NCI-H82 (cell line): Measurements from ENCODE around the gene AHCYL2.
A peak's percentile ranks its signal among the peaks of the same experiment; 100 is the strongest.
"Not testable (repeated sequence)": the region's sequence is repeated elsewhere in the genome, so short reads cannot be mapped to it uniquely, and the experiment has no call there.

Source experiments
- DNase-seq: peaks from one replicate; lab custom pipeline; 2025; lab: John Stamatoyannopoulos, UW

The AHCYL2 gene

GRCh38 chr7:129209067-129209926 lies 15.5 kb upstream of the AHCYL2 start:
- DNase-seq: no peak

- DNase-seq: peak; percentile 71
Observed at GRCh38 chr7:129210256-129210988, 14.4 kb upstream of the AHCYL2 start.

GRCh38 chr7:129210989-129211312 lies 13.9 kb upstream of the AHCYL2 start:
- no peak for DNase-seq

GRCh38 chr7:129212126-129212525 lies 12.7 kb upstream of the AHCYL2 start:
- no peak for DNase-seq

GRCh38 chr7:129212596-129212995 lies 12.2 kb upstream of the AHCYL2 start:
- DNase-seq: no peak

GRCh38 chr7:129213828-129214227 lies 11.0 kb upstream of the AHCYL2 start:
- DNase-seq: peak; percentile 49

- DNase-seq: not testable (repeated sequence)
Observed at GRCh38 chr7:129215691-129216090, 9.1 kb upstream of the AHCYL2 start.

- not testable (repeated sequence) for DNase-seq
Observed at GRCh38 chr7:129216101-129216715, 8.6 kb upstream of the AHCYL2 start.

GRCh38 chr7:129216821-129217416 lies 7.9 kb upstream of the AHCYL2 start:
- DNase-seq: not testable (repeated sequence)

GRCh38 chr7:129218514-129219062 lies 6.2 kb upstream of the AHCYL2 start:
- peak; percentile 95 for DNase-seq

- DNase-seq: not testable (repeated sequence)
Observed at GRCh38 chr7:129219166-129219565, 5.7 kb upstream of the AHCYL2 start.

GRCh38 chr7:129222064-129222463 lies 2.8 kb upstream of the AHCYL2 start:
- peak; percentile 94 for DNase-seq

- peak; percentile 77 for DNase-seq
Observed at GRCh38 chr7:129225206-129225930, 538 bp downstream of the AHCYL2 start.

GRCh38 chr7:129225931-129226572 lies 1.2 kb downstream of the AHCYL2 start:
- DNase-seq: peak; percentile 54

GRCh38 chr7:129227646-129228578 lies 3.1 kb downstream of the AHCYL2 start:
- no peak for DNase-seq

GRCh38 chr7:129228633-129229032 lies 3.8 kb downstream of the AHCYL2 start:
- DNase-seq: no peak

- no peak for DNase-seq
Observed at GRCh38 chr7:129231666-129232065, 6.8 kb downstream of the AHCYL2 start.

GRCh38 chr7:129238546-129238945 lies 13.7 kb downstream of the AHCYL2 start:
- no peak for DNase-seq

- no peak for DNase-seq
Observed at GRCh38 chr7:129240119-129240820, 15.4 kb downstream of the AHCYL2 start.
